GM12878 (cell line): ENCODE results near the gene GPATCH3. TPM values are rescaled to one million over a fixed set of nuclear protein-coding genes. Genes with fewer than 3 reads are reported as not detected.
A peak's percentile ranks its signal among the peaks of the same experiment; 100 is the strongest.

Experiments
- ATAC-seq: fragments of 200-7000 bp; cut with Tn5 transposase; 3 replicates; pipeline ENCODE4 v1.9.1; 2020; ENCODE audit warnings: mild to moderate bottlenecking, moderate library complexity
- BruUV-seq: library from RNA; stranded (reverse); fragments of 400-500 nt; replicated peaks from 2 replicates; lab custom pipeline; 2021; lab: Mats Ljungman, UMichigan
- CTCF ChIA-PET: fragments of 300-600 bp; sonication (Branson Sonifier 250); formaldehyde crosslinking; extraction: SDS; loops from one replicate; lab custom pipeline; 2021; ENCODE audit warnings: inconsistent platforms; lab: Yijun Ruan, JAX
- POLR2A ChIA-PET: fragments of 350-600 bp; formaldehyde crosslinking; extraction: SDS; loops from one replicate; lab custom pipeline; 2021; ENCODE audit warnings: inconsistent platforms; lab: Charles Lee
- RAD21 ChIA-PET: fragments of 300-600 bp; sonication (Branson Sonifier 250); formaldehyde crosslinking; loops from one replicate; lab custom pipeline; 2023; ENCODE audit warnings: antibody characterized with exemption; ENCODE audit not compliant: unreplicated experiment; lab: Charles Lee
- SMC1A ChIA-PET: fragments of 300-600 bp; sonication (Branson Sonifier 250); formaldehyde crosslinking; loops from one replicate; lab custom pipeline; 2023; ENCODE audit not compliant: unreplicated experiment, uncharacterized antibody; lab: Charles Lee
- DNase-seq: peaks from one replicate; pipeline ENCODE4 v3.0.0-alpha.2; 2011; ENCODE audit warnings: low read depth, low spot score
- FAIRE-seq: peaks from 3 replicates; lab custom pipeline; 2011; peaks lifted over from hg19 to GRCh38; lab: Jason Lieb, UNC
- H2AFZ ChIP-seq: 2 replicates; pipeline ENCODE4 v1.6.0; 2011; ENCODE audit warnings: low read depth, low read length, control low read depth; ENCODE audit not compliant: control insufficient read depth
- H3K27ac ChIP-seq: 2 replicates; pipeline ENCODE4 v1.5.1; 2011; ENCODE audit warnings: control low read depth; ENCODE audit not compliant: control insufficient read depth, insufficient read depth
- H3K27me3 ChIP-seq, 2 experiments: replicated peaks in 1 of 2; 2 replicates each; pipeline versions ENCODE4 v1.6.0 to v1.6.1; 2011; ENCODE audit warnings: low read length in 1 of 2; ENCODE audit not compliant: control insufficient read depth in 2 of 2, insufficient read depth in 2 of 2
- H3K36me3 ChIP-seq, 2 experiments: 2 replicates each; pipeline ENCODE4 v1.5.1; 2011; ENCODE audit warnings: low read length in 1 of 2; ENCODE audit not compliant: control insufficient read depth in 2 of 2, insufficient read depth in 2 of 2
- H3K4me1 ChIP-seq: 2 replicates; pipeline ENCODE4 v1.6.1; 2011; ENCODE audit warnings: mild to moderate bottlenecking, low read length, moderate library complexity, mixed read lengths; ENCODE audit not compliant: control insufficient read depth, insufficient read depth
- H3K4me2 ChIP-seq: 2 replicates; pipeline ENCODE4 v1.6.0; 2011; ENCODE audit warnings: control low read depth; ENCODE audit not compliant: control insufficient read depth, insufficient read depth
- H3K4me3 ChIP-seq: fragments of 200-600 bp; sonication (generic); 2 replicates; pipeline ENCODE4 v1.5.1; 2016
- H3K79me2 ChIP-seq: 2 replicates; pipeline ENCODE4 v1.6.0; 2011; ENCODE audit warnings: low read length; ENCODE audit not compliant: control insufficient read depth, insufficient read depth
- H3K9ac ChIP-seq: 2 replicates; pipeline ENCODE4 v1.8.0; 2011; ENCODE audit warnings: low read length, control low read depth, mixed read lengths; ENCODE audit not compliant: control insufficient read depth, insufficient read depth
- H3K9me3 ChIP-seq: replicated peaks from 3 replicates; pipeline ENCODE4 v1.5.1; 2011; ENCODE audit warnings: mild to moderate bottlenecking, low read length; ENCODE audit not compliant: control insufficient read depth, insufficient read depth
- H4K20me1 ChIP-seq: 2 replicates; pipeline ENCODE4 v1.6.0; 2011; ENCODE audit not compliant: control insufficient read depth, insufficient read depth
- BCL3 ChIP-seq: IDR thresholded peaks from 2 replicates; pipeline ENCODE4 v1.6.1; 2011; ENCODE audit warnings: borderline replicate concordance, low read depth, mild to moderate bottlenecking, moderate library complexity, low read length; ENCODE audit not compliant: insufficient read depth, poor library complexity, severe bottlenecking
- CUX1 ChIP-seq: IDR thresholded peaks from 2 replicates; pipeline ENCODE4 v1.6.1; 2012; ENCODE audit warnings: improper control_type of control experiment, low read depth, low read length; ENCODE audit not compliant: insufficient replicate concordance
- DPF2 ChIP-seq: fragments of 450-650 bp; IDR thresholded peaks from 2 replicates; pipeline ENCODE4 v1.6.1; 2017; ENCODE audit warnings: mild to moderate bottlenecking
- IRF3 ChIP-seq: fragments of 450-650 bp; IDR thresholded peaks from 2 replicates; pipeline ENCODE4 v1.6.1; 2014; ENCODE audit warnings: mild to moderate bottlenecking
- ZBED1 ChIP-seq: IDR thresholded peaks from 2 replicates; pipeline ENCODE4 v1.6.1; 2016; ENCODE audit warnings: borderline replicate concordance
- WGBS: methylation state at CpG from one replicate; pipeline ENCODE4 v1.1.6; 2016; ENCODE audit warnings: low lambda C conversion rate; ENCODE audit not compliant: insufficient replicate concordance, insufficient coverage; ENCODE audit errors: missing lambda C conversion rate; 5-methylcytosine and 5-hydroxymethylcytosine counted together
- in situ Hi-C: fragments of 300-500 bp; cut with MboI; formaldehyde crosslinking; loops from 9 replicates; pipeline ENCODE4 v1.14.3; 2018; ENCODE audit warnings: mixed read lengths
- intact Hi-C: fragments of 100-400 bp; cut with micrococcal nuclease; formaldehyde crosslinking; loops from one replicate; pipeline ENCODE4 v1.14.2; 2022; ENCODE audit not compliant: unreplicated experiment
- polyA plus RNA-seq, 11 experiments: library from polyadenylated mRNA; depleted of rRNA in 4 of 11; unstranded in 6 of 11; stranded (reverse) in 5 of 11; fragments of >200 nt; fragmentation: Nextera tagmentation in 4 of 11; fragmentation: Illumina TruSeq in 1 of 11; extraction: Ambion mirVana in 4 of 11; extraction: Trizol in 1 of 11; gene quantifications; 1 replicate in 1 of 11; 2 replicates in 10 of 11; pipeline versions ENCODE4 v1.2.1 to v1.2.3, GENCODE V29; 2011 to 2016; ENCODE audit warnings: inconsistent platforms in 2 of 11, missing spikeins in 2 of 11, low read depth in 1 of 11
- total RNA-seq, 4 experiments: library from RNA; depleted of rRNA in 3 of 4; stranded (reverse); fragments of >200 nt in 3 of 4; fragmentation: Illumina TruSeq in 1 of 4; extraction: Trizol in 1 of 4; gene quantifications; 2 replicates each; pipeline versions ENCODE4 v1.2.1 to v1.2.3, GENCODE V29; 2013 to 2021

The GPATCH3 gene
- total and polyA plus RNA-seq, 10 of the 15 experiments (the other 5 are each of a cell fraction or from before 2014, with no cell fraction given): 0.56 to 13.4 (median 8.7) TPM

- H3K27me3 ChIP-seq: no peaks in the 10 kb centered on the region
- ChIA-PET POLR2A (interaction anchor here (0.7 to 2.2 kb wide), 2 partner anchors 14 to 172 kb away, joined by 3 to 6 read pairs; no protein-coding TSS in a partner anchor), SMC1A (no interaction called here), CTCF (interaction anchor here (0.6 to 1.8 kb wide), 8 partner anchors 13 to 226 kb away, joined by 3 to 8 read pairs (median 3); no protein-coding TSS in a partner anchor), RAD21 (interaction anchor here (2.3 kb wide), 1 partner anchor 31 kb away, joined by 16 read pairs; no protein-coding TSS in a partner anchor)
- H3K4me2 ChIP-seq: peak overlapping the region; percentile 99
- peaks cover 16% of the 10 kb centered on the region for H3K4me1 ChIP-seq
- in situ Hi-C loops: no loop called here
- H3K27ac ChIP-seq: peak overlapping the region; percentile 99
- H3K9me3 ChIP-seq: no peaks in the 10 kb centered on the region
- BruUV-seq: no TSS peak
- H3K9ac ChIP-seq: peak overlapping the region; percentile 99; the same call in 1 of the 2 replicates
- FAIRE-seq: no peak
- H3K79me2 ChIP-seq: no peaks in the 10 kb centered on the region; the same call in 1 of the 2 replicates
- intact Hi-C loops: no loop called here
- ATAC-seq: no peak
- H3K4me3 ChIP-seq: peak overlapping the region; percentile 93; the same call in 1 of the 2 replicates
- no peaks in the 10 kb centered on the region for H4K20me1 ChIP-seq
- DNase-seq: no peak
- TF ChIP-seq DPF2: no peak
- no peak for TF ChIP-seq IRF3
- no peak for TF ChIP-seq ZBED1
- no peak for TF ChIP-seq BCL3
- no peak for TF ChIP-seq CUX1
- no peak overlapping the region; the same call in 1 of the 2 replicates for H2AFZ ChIP-seq
- WGBS: 66% methylated on average over 16 of the region's 20 CpGs
- H3K36me3 ChIP-seq: no peaks in the 10 kb centered on the region
Observed at GRCh38 chr1:26863685-26864077, 36.6 kb downstream of the GPATCH3 start.
